HG02970 (cell line): Measurements from ENCODE around the gene TTC17.

ENCODE experiments used
- ATAC-seq: cut with Tn5 transposase; IDR thresholded peaks from one replicate; pipeline ENCODE4 v1.9.1; 2021; ENCODE audit warnings: mild to moderate bottlenecking, moderate library complexity, moderate number of reproducible peaks; ENCODE audit not compliant: unreplicated experiment, low FRiP score

Gene TTC17

DNA sequence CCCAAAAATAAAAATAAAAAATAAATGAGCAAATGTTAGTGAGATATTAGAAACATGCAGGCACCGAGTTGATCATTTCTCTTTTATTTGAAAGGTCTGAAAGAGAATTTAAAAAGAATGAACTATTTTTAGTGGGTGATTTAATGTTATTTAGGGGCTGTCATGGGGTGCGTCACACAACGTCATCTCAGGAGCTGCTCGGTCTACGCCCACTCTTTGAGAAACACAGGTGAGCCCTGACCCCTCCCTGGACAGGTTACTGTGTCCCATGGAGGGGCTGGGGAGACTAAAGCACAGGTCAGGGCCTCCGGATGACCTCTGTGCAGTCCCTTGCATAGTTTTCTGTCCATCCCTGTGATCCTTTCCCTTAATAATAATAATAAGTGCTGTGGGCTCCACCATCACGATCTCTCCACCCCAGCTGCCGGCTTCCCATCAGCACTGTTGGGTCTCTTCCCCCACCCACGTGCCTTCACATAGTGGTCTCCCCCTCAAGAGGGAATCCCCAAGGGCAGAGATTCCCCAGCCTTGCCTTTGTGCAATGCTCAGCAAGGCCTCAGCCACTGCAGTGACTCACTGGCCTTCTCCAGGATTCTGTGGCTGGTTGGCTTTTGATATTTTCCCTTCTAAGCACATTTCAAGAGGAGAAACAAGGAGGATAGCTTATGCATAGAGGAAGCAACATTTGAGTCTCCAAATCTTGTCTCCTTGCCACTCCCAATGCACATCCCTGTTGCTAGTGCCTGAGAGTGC lies 159.9 kb downstream of the TTC17 start:
- no peak for ATAC-seq

DNA sequence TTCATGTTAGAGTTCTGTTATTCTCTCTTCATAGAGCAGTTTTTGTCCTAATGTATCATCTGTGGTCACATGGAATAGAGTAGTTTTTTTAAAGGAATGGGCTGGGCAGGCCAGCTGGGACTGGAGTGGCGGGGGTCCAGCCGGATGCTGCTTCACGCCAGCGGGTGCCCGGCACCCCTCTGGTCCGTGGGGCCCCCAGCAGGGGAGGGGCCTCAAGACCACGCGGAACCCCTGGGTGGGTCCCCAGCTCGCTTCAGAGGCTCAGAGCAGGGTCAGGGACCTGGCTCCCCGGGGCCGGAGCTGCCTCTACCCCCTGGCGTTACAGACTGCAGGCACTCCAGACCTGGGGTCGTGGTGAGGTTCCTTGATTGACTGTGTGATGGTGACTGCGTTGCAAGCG lies 162.8 kb downstream of the TTC17 start:
- ATAC-seq: no peak

DNA sequence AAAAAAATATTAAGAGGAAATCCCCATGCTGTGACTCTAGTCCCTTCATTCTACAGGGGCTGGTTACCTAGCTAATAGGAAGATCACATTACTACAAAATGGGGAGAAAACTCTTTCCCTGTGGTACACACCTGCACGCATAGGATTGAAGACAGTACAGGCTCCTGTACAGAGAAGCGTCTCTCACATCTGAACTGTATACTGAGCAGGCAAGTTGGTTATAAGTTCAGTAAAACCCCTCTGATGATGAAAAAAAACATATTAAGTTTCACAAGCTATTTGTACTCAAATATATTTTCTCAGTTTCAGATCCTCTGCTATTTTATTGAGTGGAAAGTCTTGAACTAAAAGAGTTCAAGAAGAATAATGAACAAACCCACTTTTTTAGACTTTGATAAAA lies 164.9 kb downstream of the TTC17 start:
- ATAC-seq: no peak

DNA sequence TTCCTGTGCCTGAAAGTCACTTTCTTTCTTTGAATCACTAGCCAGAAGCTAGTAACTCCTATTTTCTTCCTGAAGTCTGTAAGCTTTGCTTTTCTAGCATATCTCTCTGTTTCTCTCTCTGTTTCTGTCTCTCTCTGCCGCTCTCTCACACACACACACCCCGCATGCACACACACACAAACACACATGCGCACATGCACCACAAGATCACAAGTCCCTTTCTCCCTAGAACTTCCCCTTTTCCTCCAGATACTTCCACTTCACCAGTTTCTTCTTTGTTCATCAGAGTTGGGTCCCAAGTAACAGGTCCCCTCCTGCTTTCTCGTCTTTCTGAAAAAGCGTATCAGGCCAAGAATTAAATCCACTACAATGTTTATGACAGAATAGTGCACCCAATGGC lies 173.3 kb downstream of the TTC17 start:
- no peak for ATAC-seq

DNA sequence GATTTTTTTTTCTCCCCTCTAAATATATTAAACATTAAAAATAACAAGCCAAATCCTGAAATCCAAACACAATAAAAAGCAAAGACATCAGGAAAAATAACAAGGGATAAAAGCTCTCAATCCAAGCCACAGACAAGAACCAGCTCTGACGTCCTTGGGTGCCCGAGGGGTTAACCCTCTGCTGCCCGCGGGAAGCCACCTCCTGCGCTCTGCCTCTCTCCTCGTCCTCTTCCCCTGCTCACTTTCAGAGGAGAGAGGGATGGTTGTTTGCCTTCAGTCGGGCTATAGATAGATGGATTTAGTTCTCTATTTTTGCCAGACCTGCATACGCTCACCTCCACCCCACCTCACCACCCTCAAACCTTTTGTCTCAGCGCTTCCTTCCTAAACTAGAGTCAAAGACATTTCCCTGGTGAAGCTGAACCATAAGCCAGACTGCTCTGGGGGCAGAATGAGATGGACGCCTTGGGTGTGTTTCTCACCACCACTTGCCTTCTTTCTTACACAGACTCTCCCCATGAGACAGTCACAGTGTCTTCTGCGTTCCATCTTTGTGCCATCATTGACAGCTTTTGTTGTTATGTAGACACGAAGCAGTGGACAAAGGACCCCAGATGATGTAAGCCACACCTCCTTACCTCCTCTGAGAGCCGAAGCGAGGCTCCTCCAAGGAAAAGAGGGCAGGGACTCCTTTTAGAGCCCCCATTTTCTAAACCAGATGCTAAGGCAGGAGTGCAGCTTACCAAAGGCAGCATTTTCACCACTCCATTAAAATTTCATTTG lies 179.3 kb downstream of the TTC17 start:
- ATAC-seq: no peak

DNA sequence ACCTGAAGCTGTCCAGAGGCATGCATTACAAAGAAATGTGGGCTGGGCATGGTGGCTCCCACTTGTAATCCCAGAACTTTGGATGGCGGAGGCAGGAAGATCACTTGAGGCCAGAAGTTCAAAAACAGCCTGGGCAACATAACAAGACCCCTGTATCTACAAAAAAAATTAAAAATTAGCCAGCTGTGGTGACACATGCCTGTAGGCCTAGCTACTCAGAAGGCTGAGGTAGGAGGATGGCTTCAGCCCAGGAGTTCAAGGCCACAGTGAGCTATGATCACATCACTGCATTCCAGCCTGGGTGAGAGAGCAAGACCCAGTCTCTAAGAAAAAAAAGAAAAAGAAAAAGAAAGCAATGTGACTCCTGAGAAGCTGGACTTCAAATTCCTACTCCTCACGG lies 183.3 kb downstream of the TTC17 start:
- no peak for ATAC-seq

DNA sequence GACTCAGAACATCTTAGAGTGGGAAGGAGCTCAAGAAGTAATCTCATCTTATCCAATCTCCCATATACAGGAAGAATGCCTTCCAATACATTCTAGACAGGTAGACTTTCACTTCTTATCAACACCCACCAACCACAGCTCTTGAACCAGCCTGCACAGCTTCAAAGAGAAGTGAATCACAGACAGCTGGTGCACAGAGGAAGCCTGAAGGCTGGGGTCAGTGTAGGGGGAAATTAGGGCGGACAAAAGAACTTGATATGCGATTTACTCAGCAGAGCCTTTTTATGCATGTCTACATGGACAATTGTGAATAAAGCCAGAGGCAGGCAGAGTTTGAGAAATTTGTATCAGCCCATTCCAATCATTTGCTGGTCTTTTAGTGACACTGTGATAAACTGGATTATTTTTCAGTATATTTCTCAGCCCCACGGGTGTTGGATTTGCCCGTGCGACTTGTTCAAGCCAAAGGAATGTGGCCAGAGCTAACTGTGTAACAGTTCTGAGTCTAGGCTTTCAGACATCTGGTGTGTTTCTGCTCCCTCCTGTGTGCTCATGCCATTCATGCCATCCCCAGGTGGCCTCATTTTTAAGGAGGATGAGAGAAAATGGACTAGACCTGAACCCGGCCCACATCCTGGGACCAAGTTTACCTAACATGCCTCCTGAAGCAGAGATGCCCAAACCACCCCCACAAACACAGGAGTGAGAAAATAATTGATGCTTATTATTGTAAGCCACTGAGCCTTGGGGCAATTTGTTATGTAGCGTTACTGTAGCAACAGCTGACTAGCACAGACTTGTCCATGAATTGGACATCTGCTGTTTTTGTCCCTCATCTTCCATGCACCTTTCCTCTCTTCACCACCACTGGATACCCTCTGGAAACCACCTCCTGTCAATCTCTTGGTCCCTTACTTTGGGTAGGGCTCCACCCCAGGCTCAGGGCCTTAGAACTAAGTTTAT lies 184.3 kb downstream of the TTC17 start:
- no peak for ATAC-seq
